Memory B cell (primary cell): ENCODE results near the gene SOX8.

Experiments
- ATAC-seq: fragments of 150-1000 bp; cut with Tn5 transposase; 2 replicates; pipeline ENCODE4 v1.10.0; 2021; ENCODE audit warnings: low read depth, mild to moderate bottlenecking, moderate library complexity
- DNase-seq, 2 donors: peaks; one replicate each; pipeline ENCODE4 v3.0.0; 2022; ENCODE audit warnings: low spot score in 2 of 2
- H3K27ac Mint-ChIP-seq: one replicate; pipeline ENCODE4 v1.8.0; 2022; ENCODE audit warnings: mild to moderate bottlenecking, moderate library complexity, mixed read lengths
- H3K27me3 Mint-ChIP-seq: one replicate; pipeline ENCODE4 v1.8.0; 2022; ENCODE audit warnings: mixed read lengths
- H3K36me3 Mint-ChIP-seq: one replicate; pipeline ENCODE4 v1.8.0; 2022; ENCODE audit warnings: mild to moderate bottlenecking, mixed read lengths
- H3K4me1 Mint-ChIP-seq: one replicate; pipeline ENCODE4 v1.8.0; 2022; ENCODE audit warnings: mixed read lengths
- H3K4me3 Mint-ChIP-seq: one replicate; pipeline ENCODE4 v1.8.0; 2022; ENCODE audit warnings: mild to moderate bottlenecking, moderate library complexity, mixed read lengths
- H3K9me3 Mint-ChIP-seq: one replicate; pipeline ENCODE4 v1.8.0; 2022; ENCODE audit warnings: mixed read lengths

Gene SOX8

GRCh38 chr16:1007284-1007850, 25.8 kb downstream of the SOX8 start:
- H3K4me1 Mint-ChIP-seq: peaks cover 3% of the 10 kb centered on the region
- DNase-seq (no peak), ATAC-seq (no peak)
- no peak overlapping the region for H3K27ac Mint-ChIP-seq
- no peaks in the 10 kb centered on the region for H3K9me3 Mint-ChIP-seq
- H3K36me3 Mint-ChIP-seq: no peaks in the 10 kb centered on the region
- no peak overlapping the region for H3K4me3 Mint-ChIP-seq
- H3K27me3 Mint-ChIP-seq: peaks cover 15% of the 10 kb centered on the region

DNA sequence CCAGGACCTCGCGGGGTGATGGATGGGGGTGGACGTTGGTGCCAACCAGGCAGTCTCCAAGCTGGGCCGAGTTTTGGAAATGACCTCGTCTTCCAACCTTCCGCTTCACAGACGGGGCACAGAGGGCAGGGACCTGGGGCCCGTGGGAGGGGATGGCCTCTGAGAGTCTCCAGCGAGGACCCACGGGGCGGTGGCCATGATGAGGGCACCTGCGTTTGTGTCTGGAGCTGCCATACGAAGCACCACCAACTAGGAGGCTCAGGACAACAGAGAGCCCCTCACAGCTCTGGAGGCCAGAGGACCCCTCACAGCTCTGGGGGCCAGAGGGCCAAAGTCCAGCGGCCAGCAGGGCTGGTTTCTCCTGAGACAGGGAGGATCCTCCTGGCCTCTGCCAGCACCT, 26.5 kb downstream of the SOX8 start:
- no peak for DNase-seq
- H3K9me3 Mint-ChIP-seq: no peaks in the 10 kb centered on the region

GRCh38 chr16:1009358-1010150, 28.0 kb downstream of the SOX8 start:
- Mint-ChIP-seq H3K9me3 (no peaks in the 10 kb centered on the region), H3K4me3 (no peak overlapping the region), H3K36me3 (no peaks in the 10 kb centered on the region), H3K4me1 (peaks cover 3% of the 10 kb centered on the region), H3K27me3 (peaks cover 15% of the 10 kb centered on the region), H3K27ac (no peak overlapping the region)
- no peak for ATAC-seq
- DNase-seq: no peak

More for the DNA sequence above, 26.5 kb downstream of the SOX8 start:
- peaks cover 3% of the 10 kb centered on the region for H3K4me1 Mint-ChIP-seq
- H3K27ac Mint-ChIP-seq: no peak overlapping the region
- no peak overlapping the region for H3K4me3 Mint-ChIP-seq
- ATAC-seq: no peak
- no peaks in the 10 kb centered on the region for H3K36me3 Mint-ChIP-seq
- peaks cover 15% of the 10 kb centered on the region for H3K27me3 Mint-ChIP-seq

DNA sequence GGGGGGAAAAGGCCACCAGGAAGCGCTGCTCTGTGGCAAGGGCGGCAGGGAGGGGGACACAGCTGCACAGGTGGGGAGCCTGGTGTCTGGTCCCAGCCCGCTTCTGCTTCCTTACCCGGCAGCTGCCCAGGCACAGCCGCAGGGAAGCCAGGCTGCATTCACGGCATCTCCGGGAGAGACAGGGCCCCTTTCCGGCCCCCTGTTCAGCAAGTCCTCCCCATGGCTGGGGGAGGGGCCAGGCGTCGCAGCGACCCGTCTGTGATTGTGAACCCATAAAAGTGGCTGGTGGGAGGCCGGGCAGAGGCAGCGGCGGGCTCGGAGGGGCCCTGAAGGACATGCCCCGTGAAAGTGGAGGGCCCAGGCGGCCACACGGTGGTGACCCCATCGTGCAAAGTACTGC, 28.7 kb downstream of the SOX8 start:
- ATAC-seq: no peak
- peaks cover 14% of the 10 kb centered on the region for H3K27me3 Mint-ChIP-seq
- H3K36me3 Mint-ChIP-seq: no peaks in the 10 kb centered on the region
- no peak for DNase-seq
- H3K9me3 Mint-ChIP-seq: no peaks in the 10 kb centered on the region
- peaks cover 3% of the 10 kb centered on the region for H3K4me1 Mint-ChIP-seq
- no peak overlapping the region for H3K4me3 Mint-ChIP-seq
- no peak overlapping the region for H3K27ac Mint-ChIP-seq

- ATAC-seq: no peak
- Mint-ChIP-seq H3K9me3 (no peaks in the 10 kb centered on the region), H3K36me3 (no peaks in the 10 kb centered on the region), H3K27ac (no peak overlapping the region), H3K4me1 (peaks cover 3% of the 10 kb centered on the region), H3K4me3 (no peak overlapping the region), H3K27me3 (peaks cover 13% of the 10 kb centered on the region)
- no peak for DNase-seq
These were observed 29.2 kb downstream of the SOX8 start for GRCh38 chr16:1010815-1011214.

DNA sequence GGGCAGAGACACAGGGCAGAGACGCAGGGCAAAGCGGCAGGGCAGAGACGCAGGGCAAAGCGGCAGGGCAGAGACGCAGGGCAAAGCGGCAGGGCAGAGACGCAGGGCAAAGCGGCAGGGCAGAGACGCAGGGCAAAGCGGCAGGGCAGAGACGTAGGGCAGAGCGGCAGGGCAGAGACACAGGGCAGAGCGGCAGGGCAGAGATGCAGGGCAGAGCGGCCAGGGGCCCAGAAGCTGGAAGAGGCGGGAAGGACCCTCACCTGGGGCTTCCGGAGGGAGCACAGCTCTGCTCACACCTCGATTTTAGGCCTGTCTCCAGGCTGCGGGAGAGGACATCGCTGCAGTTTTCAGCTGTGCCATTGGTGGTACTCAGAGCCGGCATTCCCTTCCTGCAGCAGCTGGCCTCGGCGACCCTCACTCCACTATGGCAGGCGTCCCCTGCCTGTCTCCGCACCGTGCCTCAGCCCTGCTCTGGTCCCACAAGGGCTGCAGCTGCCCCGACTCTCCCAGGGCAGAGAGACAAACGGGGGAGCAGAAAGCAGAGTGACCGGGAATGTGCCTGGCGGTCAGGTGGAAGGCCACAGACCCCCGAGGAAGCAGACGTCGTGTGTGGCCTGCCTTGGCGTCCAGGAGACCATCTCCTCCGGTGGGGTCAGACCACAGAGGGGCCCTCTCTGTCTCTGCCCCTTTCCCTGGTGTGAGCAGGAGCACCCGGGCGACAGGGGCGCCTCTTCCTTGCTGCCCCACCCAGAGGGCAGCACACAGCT, 29.9 kb downstream of the SOX8 start:
- no peak overlapping the region for H3K27ac Mint-ChIP-seq

GRCh38 chr16:1012135-1012534, 30.6 kb downstream of the SOX8 start:
- ATAC-seq (no peak), DNase-seq (no peak)
- Mint-ChIP-seq H3K4me3 (no peak overlapping the region), H3K9me3 (no peaks in the 10 kb centered on the region), H3K4me1 (peaks cover 3% of the 10 kb centered on the region), H3K36me3 (no peaks in the 10 kb centered on the region), H3K27me3 (peaks cover 13% of the 10 kb centered on the region), H3K27ac (no peak overlapping the region)

More for the DNA sequence above, 29.9 kb downstream of the SOX8 start:
- Mint-ChIP-seq H3K4me1 (peaks cover 3% of the 10 kb centered on the region), H3K9me3 (no peaks in the 10 kb centered on the region), H3K36me3 (no peaks in the 10 kb centered on the region), H3K4me3 (no peak overlapping the region), H3K27me3 (peaks cover 13% of the 10 kb centered on the region)
- DNase-seq: no peak
- ATAC-seq: no peak

GRCh38 chr16:1012722-1013592, 31.4 kb downstream of the SOX8 start:
- ATAC-seq (no peak), DNase-seq (no peak)
- H3K27ac Mint-ChIP-seq: no peak overlapping the region
- H3K36me3 Mint-ChIP-seq: no peaks in the 10 kb centered on the region
- no peak overlapping the region for H3K4me3 Mint-ChIP-seq
- H3K4me1 Mint-ChIP-seq: peaks cover 3% of the 10 kb centered on the region
- H3K27me3 Mint-ChIP-seq: peaks cover 11% of the 10 kb centered on the region
- no peaks in the 10 kb centered on the region for H3K9me3 Mint-ChIP-seq

DNA sequence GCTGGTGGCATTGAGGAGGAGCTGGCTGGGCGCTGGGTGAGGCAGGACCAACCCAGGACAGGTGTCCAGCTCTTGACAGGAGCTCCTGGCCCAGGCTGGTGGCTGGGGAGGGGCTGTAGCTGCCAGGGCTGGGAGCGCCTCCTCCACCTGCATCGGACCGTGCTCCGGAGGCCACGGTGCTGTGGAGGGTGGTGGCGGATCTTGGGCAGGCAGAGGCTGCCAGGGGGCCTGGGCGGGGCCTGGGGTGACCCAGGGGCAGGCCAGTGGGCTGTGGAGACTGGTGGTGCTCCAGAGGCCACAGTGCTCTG, 32.0 kb downstream of the SOX8 start:
- Mint-ChIP-seq H3K9me3 (no peaks in the 10 kb centered on the region), H3K4me3 (no peak overlapping the region), H3K4me1 (peaks cover 3% of the 10 kb centered on the region), H3K27ac (no peak overlapping the region), H3K27me3 (peaks cover 12% of the 10 kb centered on the region), H3K36me3 (no peaks in the 10 kb centered on the region)
- ATAC-seq: no peak
- DNase-seq: no peak

DNA sequence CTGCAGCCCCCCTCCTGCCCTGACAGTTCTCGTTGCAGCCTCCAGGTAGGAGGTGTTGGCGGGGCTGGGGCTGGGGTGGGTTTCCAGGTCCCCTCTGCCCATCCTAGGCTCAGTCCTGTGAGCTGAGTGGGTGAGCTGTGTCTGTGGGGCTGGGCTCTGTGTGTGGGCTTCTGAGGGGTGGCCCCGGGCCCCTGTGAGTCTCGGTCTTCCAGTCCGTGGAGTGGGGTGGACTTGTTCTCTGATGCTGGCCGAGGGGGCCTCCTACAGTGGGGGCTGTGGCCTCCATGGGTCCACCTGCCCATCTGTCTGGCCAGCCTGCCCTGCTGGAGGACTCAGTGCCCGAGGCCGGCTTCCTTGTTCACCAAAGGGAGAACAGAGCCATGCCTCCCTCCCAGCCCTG, 32.7 kb downstream of the SOX8 start:
- no peak overlapping the region for H3K27ac Mint-ChIP-seq
- no peak overlapping the region for H3K4me3 Mint-ChIP-seq
- peaks cover 11% of the 10 kb centered on the region for H3K27me3 Mint-ChIP-seq
- ATAC-seq (no peak), DNase-seq (no peak)
- H3K36me3 Mint-ChIP-seq: no peaks in the 10 kb centered on the region
- H3K9me3 Mint-ChIP-seq: no peaks in the 10 kb centered on the region
- H3K4me1 Mint-ChIP-seq: no peaks in the 10 kb centered on the region

DNA sequence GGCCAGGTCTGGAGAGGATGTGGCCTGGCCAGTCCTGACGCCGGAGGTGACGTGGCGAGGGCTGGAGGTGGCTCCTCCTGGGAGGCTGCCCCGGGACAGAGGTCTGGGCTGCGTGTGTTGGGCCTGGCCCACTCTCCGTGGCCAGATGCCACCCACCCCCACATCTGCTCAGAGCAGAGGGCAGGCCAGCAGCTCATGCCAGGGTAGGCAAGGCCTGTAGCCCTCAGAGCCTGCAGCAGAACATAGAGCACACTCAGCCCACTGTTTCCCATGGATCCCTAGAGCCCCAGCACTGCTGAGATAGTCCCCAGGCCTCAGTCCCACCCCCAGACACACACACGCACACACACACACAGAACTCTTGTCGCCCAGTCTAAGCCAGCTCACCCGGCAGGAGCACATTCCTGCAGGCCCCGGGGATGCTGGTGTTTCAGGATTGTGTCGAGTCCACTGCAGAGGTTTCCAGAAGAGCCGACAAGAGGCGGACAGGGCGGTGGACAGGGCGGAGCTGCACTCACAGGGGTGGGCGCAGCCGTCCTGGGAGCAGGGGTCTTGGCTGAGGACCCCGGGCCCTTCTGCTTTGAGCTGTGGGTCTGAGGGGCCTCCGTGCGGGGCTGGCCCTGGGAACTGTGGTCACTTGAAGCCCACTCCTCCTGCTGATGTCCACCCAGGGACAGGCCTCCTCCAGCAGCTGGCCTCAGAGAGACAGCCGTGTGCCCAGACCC, 33.4 kb downstream of the SOX8 start:
- DNase-seq (no peak), ATAC-seq (no peak)
- H3K4me3 Mint-ChIP-seq: no peak overlapping the region
- no peaks in the 10 kb centered on the region for H3K4me1 Mint-ChIP-seq
- H3K36me3 Mint-ChIP-seq: no peaks in the 10 kb centered on the region
- peaks cover 11% of the 10 kb centered on the region for H3K27me3 Mint-ChIP-seq
- no peak overlapping the region for H3K27ac Mint-ChIP-seq
- H3K9me3 Mint-ChIP-seq: no peaks in the 10 kb centered on the region

DNA sequence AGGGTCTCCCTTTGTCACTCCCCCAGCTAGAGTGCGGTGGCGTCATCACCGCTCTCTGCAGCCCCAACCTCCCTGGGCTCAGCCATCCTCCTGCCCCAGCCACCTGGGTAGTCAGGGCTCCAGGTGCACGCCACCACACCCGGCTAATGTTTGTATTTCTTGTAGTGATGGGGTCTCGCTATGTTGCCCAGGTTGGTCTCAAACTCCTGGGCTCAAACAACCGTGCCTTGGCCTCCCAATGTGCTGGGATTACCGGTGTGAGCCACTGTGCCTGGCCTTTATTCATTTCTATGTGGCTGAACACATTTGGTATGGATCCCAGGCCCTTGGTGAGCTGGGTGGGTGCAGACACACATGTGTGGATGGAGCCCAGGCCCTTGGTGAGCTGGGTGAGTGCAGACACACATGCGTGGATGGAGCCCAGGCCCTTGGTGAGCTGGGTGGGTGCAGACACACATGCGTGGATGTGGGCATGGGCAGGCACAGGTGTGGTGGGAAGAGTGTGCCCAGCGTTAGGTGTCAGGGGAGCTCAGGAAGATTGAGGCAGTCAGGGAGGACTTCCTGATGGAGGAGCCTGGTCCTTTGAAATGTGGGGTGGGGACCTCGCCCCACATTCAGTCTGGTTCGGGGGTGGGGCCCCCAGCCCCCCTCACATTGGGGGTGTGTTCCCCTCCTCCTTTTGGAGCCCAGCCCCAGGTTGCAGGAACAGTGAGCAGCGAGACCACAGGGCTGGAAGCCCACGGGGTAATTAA, 37.1 kb downstream of the SOX8 start:
- H3K4me3 Mint-ChIP-seq: no peak overlapping the region
- no peaks in the 10 kb centered on the region for H3K36me3 Mint-ChIP-seq
- peaks cover 4% of the 10 kb centered on the region for H3K27me3 Mint-ChIP-seq
- no peak overlapping the region for H3K27ac Mint-ChIP-seq
- no peaks in the 10 kb centered on the region for H3K9me3 Mint-ChIP-seq
- DNase-seq (no peak), ATAC-seq (no peak)
- H3K4me1 Mint-ChIP-seq: no peaks in the 10 kb centered on the region
